H1 (cell line): ENCODE data around the gene OLFM1. TPM values are rescaled to one million over a fixed set of nuclear protein-coding genes. Genes with fewer than 3 reads are reported as not detected.

Experiments used
- CTCF ChIA-PET: fragments of 300-600 bp; sonication (Branson Sonifier 250); formaldehyde crosslinking; loops from one replicate; lab custom pipeline; 2021; ENCODE audit not compliant: partially characterized antibody; lab: Charles Lee
- POLR2A ChIA-PET: fragments of 300-600 bp; sonication (Branson Sonifier 250); formaldehyde crosslinking; loops from one replicate; lab custom pipeline; 2021; ENCODE audit warnings: inconsistent platforms; ENCODE audit not compliant: partially characterized antibody; lab: Charles Lee
- DNase-seq, 2 experiments: peaks; one replicate each; pipeline versions ENCODE4 v3.0.0 to v3.0.0-alpha.2; 2010 to 2022; ENCODE audit warnings: low spot score in 2 of 2, low read depth in 1 of 2, mixed read lengths in 1 of 2
- FAIRE-seq: peaks from 2 replicates; lab custom pipeline; 2011; peaks lifted over from hg19 to GRCh38; lab: Jason Lieb, UNC
- H2AFZ ChIP-seq: 2 replicates; pipeline ENCODE4 v1.8.1; 2012; ENCODE audit warnings: low read length, inconsistent platforms
- H2AK5ac ChIP-seq: 2 replicates; pipeline ENCODE4 v1.6.1; 2013; ENCODE audit warnings: low read depth, low read length
- H2BK120ac ChIP-seq: replicated peaks from 2 replicates; pipeline ENCODE3; 2013; ENCODE audit warnings: low read depth, low read length, inconsistent platforms
- H2BK12ac ChIP-seq: 2 replicates; pipeline ENCODE4 v1.6.1; 2013; ENCODE audit warnings: low read depth, low read length
- H2BK15ac ChIP-seq: 2 replicates; pipeline ENCODE4 v1.6.1; 2013; ENCODE audit warnings: low read length
- H2BK20ac ChIP-seq: 2 replicates; pipeline ENCODE4 v1.6.1; 2013; ENCODE audit warnings: low read length
- H2BK5ac ChIP-seq: 2 replicates; pipeline ENCODE4 v1.6.1; 2013; ENCODE audit warnings: low read depth, low read length
- H3K14ac ChIP-seq: 2 replicates; pipeline ENCODE4 v1.6.1; 2013; ENCODE audit warnings: inconsistent platforms; ENCODE audit not compliant: insufficient read length
- H3K18ac ChIP-seq: 2 replicates; pipeline ENCODE4 v1.6.1; 2013; ENCODE audit warnings: low read length; ENCODE audit errors: extremely low read depth
- H3K23ac ChIP-seq: 2 replicates; pipeline ENCODE4 v1.6.1; 2013; ENCODE audit warnings: inconsistent platforms; ENCODE audit not compliant: insufficient read length
- H3K23me2 ChIP-seq: 2 replicates; pipeline ENCODE4 v1.6.1; 2013; ENCODE audit warnings: low read depth, low read length
- H3K27ac ChIP-seq: 2 replicates; pipeline ENCODE4 v1.6.1; 2011; ENCODE audit warnings: low read depth, low read length, inconsistent platforms
- H3K27me3 ChIP-seq, 4 experiments: replicated peaks in 1 of 4; 1 replicate in 1 of 4; 2 replicates in 3 of 4; pipeline versions ENCODE4 v1.6.1 to v1.8.1; 2011 to 2013; ENCODE audit warnings: low read length in 3 of 4, mild to moderate bottlenecking in 3 of 4, inconsistent platforms in 2 of 4, mixed read lengths in 2 of 4, moderate library complexity in 1 of 4; ENCODE audit not compliant: control insufficient read depth in 3 of 4, insufficient read depth in 3 of 4; ENCODE audit errors: extremely low read depth in 1 of 4
- H3K36me3 ChIP-seq, 4 experiments: 2 replicates each; pipeline versions ENCODE4 v1.6.1 to v1.8.1; 2011 to 2013; ENCODE audit warnings: mild to moderate bottlenecking in 4 of 4, low read length in 3 of 4, moderate library complexity in 2 of 4, control low read depth in 1 of 4, inconsistent platforms in 1 of 4; ENCODE audit not compliant: insufficient read depth in 4 of 4, control insufficient read depth in 2 of 4
- H3K4ac ChIP-seq: replicated peaks from 2 replicates; pipeline ENCODE3; 2013; ENCODE audit warnings: low read length, low read depth, mixed read lengths, inconsistent platforms; ENCODE audit not compliant: insufficient read length
- H3K4me1 ChIP-seq, 4 experiments: replicated peaks in 1 of 4; 1 replicate in 1 of 4; 2 replicates in 3 of 4; pipeline versions ENCODE4 v1.6.1 to v1.8.1; 2011 to 2013; ENCODE audit warnings: low read length in 3 of 4, inconsistent platforms in 2 of 4, mixed read lengths in 1 of 4; ENCODE audit not compliant: insufficient read depth in 4 of 4, control insufficient read depth in 3 of 4
- H3K4me2 ChIP-seq, 2 experiments: 2 replicates each; pipeline versions ENCODE4 v1.6.1 to v1.8.1; 2011 to 2013; ENCODE audit warnings: low read depth in 2 of 2, low read length in 2 of 2, control low read depth in 1 of 2, inconsistent platforms in 1 of 2, mild to moderate bottlenecking in 1 of 2; ENCODE audit not compliant: insufficient read depth in 1 of 2
- H3K4me3 ChIP-seq, 4 experiments: fragments of 200-600, 300-600 bp in 1 of 4; sonication (generic), shearing (Covaris generic), sonication (Bioruptor Twin) in 1 of 4; 2 replicates each; pipeline versions ENCODE4 v1.5.1 to v1.8.1; 2011 to 2016; ENCODE audit warnings: low read length in 4 of 4, low read depth in 3 of 4, control low read depth in 2 of 4, inconsistent platforms in 2 of 4, mild to moderate bottlenecking in 2 of 4, mixed read lengths in 1 of 4, moderate library complexity in 1 of 4; ENCODE audit not compliant: insufficient read depth in 2 of 4; ENCODE audit errors: extremely low read depth in 1 of 4
- H3K56ac ChIP-seq: replicated peaks from 2 replicates; pipeline ENCODE3; 2013; ENCODE audit warnings: low read depth, mild to moderate bottlenecking, mixed read lengths, low read length, inconsistent platforms; ENCODE audit not compliant: insufficient read length
- H3K79me1 ChIP-seq: 2 replicates; pipeline ENCODE4 v1.6.1; 2013; ENCODE audit warnings: low read depth, low read length, control low read depth
- H3K79me2 ChIP-seq, 2 experiments: 2 replicates each; pipeline versions ENCODE4 v1.6.1 to v1.8.1; 2012 to 2013; ENCODE audit warnings: low read length in 2 of 2, mild to moderate bottlenecking in 2 of 2, inconsistent platforms in 1 of 2; ENCODE audit not compliant: insufficient read depth in 2 of 2, control insufficient read depth in 1 of 2
- H3K9ac ChIP-seq, 4 experiments: replicated peaks in 1 of 4; 1 replicate in 1 of 4; 2 replicates in 3 of 4; pipeline versions ENCODE4 v1.6.1 to v1.8.1; 2011 to 2013; ENCODE audit warnings: low read depth in 3 of 4, low read length in 3 of 4, control low read depth in 2 of 4, mild to moderate bottlenecking in 2 of 4, moderate library complexity in 2 of 4, inconsistent platforms in 1 of 4; ENCODE audit errors: extremely low read depth in 1 of 4
- H3K9me3 ChIP-seq, 2 experiments: 2 replicates each; pipeline versions ENCODE4 v1.6.1 to v1.8.1; 2012 to 2013; ENCODE audit warnings: mild to moderate bottlenecking in 2 of 2, moderate library complexity in 2 of 2, control low read depth in 1 of 2, inconsistent platforms in 1 of 2, low read depth in 1 of 2, low read length in 1 of 2, mixed read lengths in 1 of 2; ENCODE audit not compliant: insufficient read depth in 2 of 2
- H4K20me1 ChIP-seq, 2 experiments: replicated peaks in 1 of 2; 2 replicates each; pipeline versions ENCODE3 to v1.8.1; 2011 to 2013; ENCODE audit warnings: inconsistent platforms in 2 of 2, low read length in 2 of 2, mild to moderate bottlenecking in 1 of 2; ENCODE audit not compliant: insufficient read depth in 2 of 2, control insufficient read depth in 1 of 2
- H4K5ac ChIP-seq: 2 replicates; pipeline ENCODE4 v1.6.1; 2013; ENCODE audit warnings: low read length, low read depth, mixed read lengths, inconsistent platforms; ENCODE audit not compliant: insufficient read length
- H4K8ac ChIP-seq: 2 replicates; pipeline ENCODE4 v1.8.0; 2013; ENCODE audit warnings: mild to moderate bottlenecking, moderate library complexity, low read length, inconsistent platforms; ENCODE audit not compliant: insufficient read depth; ENCODE audit errors: extremely low read depth
- H4K91ac ChIP-seq: replicated peaks from 2 replicates; pipeline ENCODE3; 2013; ENCODE audit warnings: low read length, mixed read lengths, inconsistent platforms; ENCODE audit not compliant: insufficient read length
- ASH2L ChIP-seq: fragments of 200-600, 300-600 bp; sonication (generic); IDR thresholded peaks from one replicate; pipeline ENCODE4 v1.7.1; 2017; ENCODE audit warnings: low read length
- CHD2 ChIP-seq: IDR thresholded peaks from 2 replicates; pipeline ENCODE4 v1.6.1; 2012; ENCODE audit warnings: low read length, improper control_type of control experiment
- CREB1 ChIP-seq: IDR thresholded peaks from 2 replicates; pipeline ENCODE4 v1.6.1; 2012; ENCODE audit warnings: inconsistent platforms
- FOSL1 ChIP-seq: IDR thresholded peaks from 2 replicates; pipeline ENCODE4 v1.6.1; 2011; ENCODE audit warnings: mild to moderate bottlenecking, low read depth, low read length, moderate library complexity; ENCODE audit not compliant: insufficient read depth
- HDAC6 ChIP-seq: IDR thresholded peaks from one replicate; pipeline ENCODE4 v1.7.1; 2012; ENCODE audit warnings: low read depth, mild to moderate bottlenecking, inconsistent platforms, low read length, moderate library complexity
- KDM5A ChIP-seq: fragments of 200-600 bp; IDR thresholded peaks from 2 replicates; pipeline ENCODE4 v1.7.1; 2012; ENCODE audit warnings: mild to moderate bottlenecking, low read length, inconsistent platforms, mixed read lengths
- POLR2A ChIP-seq, 2 experiments: IDR thresholded peaks; 1 replicate in 1 of 2; 2 replicates in 1 of 2; pipeline ENCODE4 v1.6.1; 2011; ENCODE audit warnings: low read depth in 2 of 2, low read length in 2 of 2, mild to moderate bottlenecking in 2 of 2; ENCODE audit errors: control extremely low read depth in 1 of 2
- SRF ChIP-seq: IDR thresholded peaks from 2 replicates; pipeline ENCODE4 v1.6.1; 2011; ENCODE audit warnings: mild to moderate bottlenecking, low read depth, low read length, moderate library complexity
- SUZ12 ChIP-seq: fragments of 200-600 bp; sonication (generic); IDR thresholded peaks from 2 replicates; pipeline ENCODE4 v1.6.1; 2012; ENCODE audit warnings: mild to moderate bottlenecking, inconsistent platforms, low read length, moderate library complexity, mixed read lengths
- TAF7 ChIP-seq: optimal IDR thresholded peaks from 2 replicates; pipeline ENCODE3; 2011; ENCODE audit warnings: low read depth, mild to moderate bottlenecking, inconsistent platforms, low read length, moderate library complexity, borderline replicate concordance
- TEAD4 ChIP-seq: IDR thresholded peaks from 2 replicates; pipeline ENCODE4 v1.6.1; 2012; ENCODE audit warnings: low read depth, low read length, inconsistent platforms, mixed read lengths
- ZNF274 ChIP-seq: IDR thresholded peaks from 2 replicates; pipeline ENCODE4 v1.7.0; 2012; ENCODE audit warnings: low read length, borderline replicate concordance; ENCODE audit errors: extremely low read depth
- WGBS, 2 experiments: shearing (Covaris generic) in 1 of 2; methylation state at CpG; one replicate each; pipeline versions ENCODE4 v1.1.6 to v1.1.7; 2013 to 2015; ENCODE audit warnings: low lambda C conversion rate in 2 of 2, mixed read lengths in 2 of 2, inconsistent platforms in 1 of 2, low coverage in 1 of 2, missing lambda C conversion rate in 1 of 2; ENCODE audit not compliant: insufficient replicate concordance in 2 of 2, insufficient coverage in 1 of 2, insufficient read length in 1 of 2; ENCODE audit errors: extremely low coverage in 1 of 2, missing lambda C conversion rate in 1 of 2; 5-methylcytosine and 5-hydroxymethylcytosine counted together
- polyA plus RNA-seq, 7 experiments: library from polyadenylated mRNA; depleted of rRNA in 3 of 7; stranded (reverse) in 5 of 7; unstranded in 2 of 7; fragments of >200 nt in 5 of 7; fragments of 200-250 nt in 2 of 7; gene quantifications; 1 replicate in 5 of 7; 2 replicates in 1 of 7; 4 replicates in 1 of 7; pipeline versions ENCODE4 v1.2.1 to v1.2.3, GENCODE V29; 2011 to 2013; ENCODE audit warnings: missing spikeins in 2 of 7, mixed read lengths in 2 of 7
- total RNA-seq: library from RNA; stranded (reverse); fragmentation: NEBNext Ultra II Directional; extraction: Animal tissue kit (Norgen Biotek cat#: 25700); gene quantifications from 2 replicates; pipeline ENCODE4 v1.2.1, GENCODE V29; 2021
- TF ChIP-seq, protein P1 (sequence below): IDR thresholded peaks from 2 replicates; pipeline ENCODE4 v1.6.1; 2012; ENCODE audit warnings: inconsistent platforms

Gene OLFM1
- total and polyA plus RNA-seq, 2 of the 8 experiments (the other 6 are each of a cell fraction or from before 2014, with no cell fraction given) = 53.0 to 53.4 TPM

DNA sequence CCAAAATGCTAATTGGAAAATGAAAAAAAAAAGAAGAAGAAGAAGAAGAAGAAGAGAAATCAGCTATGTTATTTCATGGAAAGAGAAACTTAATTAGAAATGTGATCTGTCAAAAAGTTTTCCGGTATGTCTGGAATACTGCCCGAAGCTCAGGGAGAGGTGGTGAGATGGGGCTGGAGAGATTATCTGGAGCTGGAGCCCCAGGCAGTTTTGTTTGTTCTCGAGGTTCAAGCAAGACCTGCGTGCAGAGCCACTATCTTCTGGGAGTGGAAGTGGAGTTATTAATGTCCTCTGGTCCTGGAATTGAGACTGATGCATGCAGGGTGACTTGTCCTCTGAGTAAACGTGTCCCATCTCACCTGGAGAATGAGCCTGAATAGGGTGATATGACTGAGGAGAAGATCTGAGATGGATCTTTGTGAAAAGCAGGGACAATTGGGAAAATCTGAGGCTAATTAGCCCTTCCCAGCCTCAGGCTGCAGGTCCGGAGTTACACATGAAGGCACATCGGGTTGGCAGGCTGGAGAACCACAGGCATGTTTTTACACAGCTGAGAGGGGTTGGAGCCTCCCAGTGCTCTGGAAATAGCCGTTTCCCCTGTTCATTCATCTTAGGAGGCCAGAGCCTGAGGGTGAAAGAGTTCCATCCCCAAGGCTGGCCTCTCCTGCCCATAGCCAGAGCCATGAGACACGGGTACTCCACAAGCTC, 70.5 kb downstream of the OLFM1 start:
- Histone ChIP-seq H2BK20ac (no peak overlapping the region), H2AFZ (no peak overlapping the region), H3K4me2 (no peak overlapping the region), H3K79me2 (no peaks in the 10 kb centered on the region), H2BK12ac (no peak overlapping the region), H3K18ac (no peak overlapping the region), H3K79me1 (peaks cover 2% of the 10 kb centered on the region; the same call in 1 of the 2 replicates), H3K9ac (no peak overlapping the region), H3K23me2 (no peaks in the 10 kb centered on the region), H3K27me3 (no peaks in the 10 kb centered on the region; a peak in 2 of 7 replicates), H3K9me3 (no peaks in the 10 kb centered on the region), H4K20me1 (no peaks in the 10 kb centered on the region), H3K4ac (no peak overlapping the region), H2BK15ac (no peak overlapping the region), H2AK5ac (no peak overlapping the region), H3K14ac (no peak overlapping the region), H4K8ac (no peak overlapping the region), H3K4me3 (no peak overlapping the region), H3K27ac (no peak overlapping the region), H3K4me1 (peaks cover 0 to 3% (median under 1%) of the 10 kb centered on the region in 4 experiments; a peak in 3 of 7 replicates), H2BK120ac (no peak overlapping the region), H4K5ac (no peak overlapping the region), H4K91ac (no peak overlapping the region), H3K56ac (no peak overlapping the region), H2BK5ac (no peak overlapping the region), H3K36me3 (no peaks in the 10 kb centered on the region), H3K23ac (no peak overlapping the region)
- FAIRE-seq (no peak), DNase-seq (no peak)
- POLR2A ChIA-PET = no interaction called here
- CTCF ChIA-PET = interaction anchor here (0.6 to 1.2 kb wide), 4 partner anchors 70 to 621 kb away, joined by 3 to 5 read pairs (median 4); partner anchors contain the start of gene OLFM1
- 89% methylated on average over 9 of the region's 9 CpGs; no CpG with 5 or more reads in 1 of the 2 experiments for WGBS, 2 experiments
- TF ChIP-seq CREB1 = no peak
- TF ChIP-seq ASH2L = no peak
- no peak for TF ChIP-seq HDAC6
- no peak for TF ChIP-seq CHD2
- TF ChIP-seq TAF7 = no peak
- TF ChIP-seq FOSL1 = no peak
- TF ChIP-seq, protein P1, sequence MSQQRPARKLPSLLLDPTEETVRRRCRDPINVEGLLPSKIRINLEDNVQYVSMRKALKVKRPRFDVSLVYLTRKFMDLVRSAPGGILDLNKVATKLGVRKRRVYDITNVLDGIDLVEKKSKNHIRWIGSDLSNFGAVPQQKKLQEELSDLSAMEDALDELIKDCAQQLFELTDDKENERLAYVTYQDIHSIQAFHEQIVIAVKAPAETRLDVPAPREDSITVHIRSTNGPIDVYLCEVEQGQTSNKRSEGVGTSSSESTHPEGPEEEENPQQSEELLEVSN = no peak
- no peak for TF ChIP-seq POLR2A (IDR thresholded peaks at IDR 0.05; ENCODE audit: control extremely low read depth in 1 of 2, low read depth in 2 of 2, low read length in 2 of 2)
- TF ChIP-seq ZNF274 = no peak
- TF ChIP-seq SRF = no peak
- TF ChIP-seq TEAD4 = no peak
- TF ChIP-seq KDM5A = no peak
- no peak for TF ChIP-seq SUZ12
